Right kidney (tissue), 1 donor: ENCODE results near the gene CHKB.

Experiments
- DNase-seq: peaks from one replicate; pipeline ENCODE4 v3.0.0-alpha.2; 2016

Gene CHKB

GRCh38 chr22:50600967-50601668 is 18.5 kb upstream of the CHKB start:
- DNase-seq, result no peak

GRCh38 chr22:50600538-50600937 is 17.9 kb upstream of the CHKB start, which contains the start of gene MAPK8IP2:
Gene MAPK8IP2, plus strand, starts transcription at chr22:50600793. Its CDS starts 26 bp downstream, at chr22:50600819.
- DNase-seq, result no peak

- DNase-seq, result peak; percentile 61
These were observed 17.3 kb upstream of the CHKB start for GRCh38 chr22:50599816-50600455.

GRCh38 chr22:50597097-50597496 is 14.4 kb upstream of the CHKB start:
- DNase-seq, result no peak

- no peak for DNase-seq
These were observed 12.5 kb upstream of the CHKB start for GRCh38 chr22:50595189-50595588.

- no peak for DNase-seq
These were observed 4.8 kb upstream of the CHKB start for GRCh38 chr22:50587407-50587806.

GRCh38 chr22:50586416-50586815 is 3.8 kb upstream of the CHKB start:
- DNase-seq, result no peak

- no peak for DNase-seq
These were observed 3.1 kb upstream of the CHKB start for GRCh38 chr22:50585781-50586180.

GRCh38 chr22:50585238-50585637 is 2.6 kb upstream of the CHKB start:
- no peak for DNase-seq

GRCh38 chr22:50584106-50585096 is 1.8 kb upstream of the CHKB start:
- no peak for DNase-seq

- peak; percentile 95 for DNase-seq
These were observed 729 bp upstream of the CHKB start for GRCh38 chr22:50583294-50583861.

- DNase-seq, result no peak
These were observed 628 bp downstream of the CHKB start for GRCh38 chr22:50581950-50582492.

- DNase-seq, result no peak
These were observed 1.4 kb downstream of the CHKB start for GRCh38 chr22:50581031-50581949.

GRCh38 chr22:50579752-50580151 is 2.9 kb downstream of the CHKB start:
- DNase-seq, result no peak

GRCh38 chr22:50578776-50579310 is 3.8 kb downstream of the CHKB start:
- no peak for DNase-seq

- no peak for DNase-seq
These were observed 4.5 kb downstream of the CHKB start, which contains the start of gene CPT1B for GRCh38 chr22:50577987-50578775. Gene CPT1B, minus strand, starts transcription at chr22:50578427. Its CDS starts 512 bp downstream, at chr22:50577915.

- no peak for DNase-seq
These were observed 5.0 kb downstream of the CHKB start for GRCh38 chr22:50577697-50577986.

GRCh38 chr22:50576806-50577696 is 5.6 kb downstream of the CHKB start:
- DNase-seq, result no peak

- no peak for DNase-seq
These were observed 6.6 kb downstream of the CHKB start for GRCh38 chr22:50576070-50576469.
